HL-60 (cell line): ENCODE results near the gene MAGI2.

Source experiments
- DNase-seq, 2 experiments: peaks; one replicate each; pipeline ENCODE4 v3.0.0-alpha.2; 2010 to 2020; ENCODE audit warnings: low read depth in 1 of 2, low spot score in 1 of 2
- H3K27ac ChIP-seq: fragments of 250-450 bp; sonication (Bioruptor Pico); replicated peaks from 2 replicates; pipeline ENCODE4 v1.5.1; 2020; ENCODE audit warnings: mild to moderate bottlenecking, moderate library complexity
- H3K27me3 ChIP-seq: fragments of 250-450 bp; sonication (Bioruptor Pico); 2 replicates; pipeline ENCODE4 v1.5.1; 2021; ENCODE audit warnings: mild to moderate bottlenecking, moderate library complexity; ENCODE audit not compliant: insufficient read depth, poor library complexity, severe bottlenecking
- H3K4me3 ChIP-seq: replicated peaks from 2 replicates; pipeline ENCODE4 v1.5.1; 2011; ENCODE audit warnings: mild to moderate bottlenecking, control low read depth, low read length; ENCODE audit not compliant: insufficient read depth
- GABPA ChIP-seq: IDR thresholded peaks from 2 replicates; pipeline ENCODE4 v1.6.1; 2012; ENCODE audit warnings: low read depth
- POLR2AphosphoS5 ChIP-seq: IDR thresholded peaks from 2 replicates; pipeline ENCODE4 v1.6.1; 2012; ENCODE audit warnings: low read depth
- SPI1 ChIP-seq: IDR thresholded peaks from 2 replicates; pipeline ENCODE4 v1.6.1; 2012; ENCODE audit warnings: low read depth, mild to moderate bottlenecking, borderline replicate concordance
- TF ChIP-seq, protein P1 (sequence below): IDR thresholded peaks from one replicate; pipeline ENCODE4 v1.5.1; 2011; ENCODE audit warnings: low read length, control low read depth, inconsistent platforms; ENCODE audit not compliant: insufficient read depth
- TF ChIP-seq, protein P2 (sequence below): IDR thresholded peaks from 2 replicates; pipeline ENCODE4 v1.6.1; 2012; ENCODE audit warnings: low read depth; ENCODE audit not compliant: insufficient replicate concordance

The MAGI2 gene

GRCh38 chr7:78493401-78493800 is 960.1 kb downstream of the MAGI2 start:
- Histone ChIP-seq H3K27me3 (no peaks in the 10 kb centered on the region), H3K4me3 (no peak overlapping the region), H3K27ac (no peak overlapping the region)
- TF ChIP-seq, protein P1, sequence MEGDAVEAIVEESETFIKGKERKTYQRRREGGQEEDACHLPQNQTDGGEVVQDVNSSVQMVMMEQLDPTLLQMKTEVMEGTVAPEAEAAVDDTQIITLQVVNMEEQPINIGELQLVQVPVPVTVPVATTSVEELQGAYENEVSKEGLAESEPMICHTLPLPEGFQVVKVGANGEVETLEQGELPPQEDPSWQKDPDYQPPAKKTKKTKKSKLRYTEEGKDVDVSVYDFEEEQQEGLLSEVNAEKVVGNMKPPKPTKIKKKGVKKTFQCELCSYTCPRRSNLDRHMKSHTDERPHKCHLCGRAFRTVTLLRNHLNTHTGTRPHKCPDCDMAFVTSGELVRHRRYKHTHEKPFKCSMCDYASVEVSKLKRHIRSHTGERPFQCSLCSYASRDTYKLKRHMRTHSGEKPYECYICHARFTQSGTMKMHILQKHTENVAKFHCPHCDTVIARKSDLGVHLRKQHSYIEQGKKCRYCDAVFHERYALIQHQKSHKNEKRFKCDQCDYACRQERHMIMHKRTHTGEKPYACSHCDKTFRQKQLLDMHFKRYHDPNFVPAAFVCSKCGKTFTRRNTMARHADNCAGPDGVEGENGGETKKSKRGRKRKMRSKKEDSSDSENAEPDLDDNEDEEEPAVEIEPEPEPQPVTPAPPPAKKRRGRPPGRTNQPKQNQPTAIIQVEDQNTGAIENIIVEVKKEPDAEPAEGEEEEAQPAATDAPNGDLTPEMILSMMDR, result no peak
- TF ChIP-seq GABPA (no peak), POLR2AphosphoS5 (no peak), SPI1 (no peak)
- TF ChIP-seq, protein P2, sequence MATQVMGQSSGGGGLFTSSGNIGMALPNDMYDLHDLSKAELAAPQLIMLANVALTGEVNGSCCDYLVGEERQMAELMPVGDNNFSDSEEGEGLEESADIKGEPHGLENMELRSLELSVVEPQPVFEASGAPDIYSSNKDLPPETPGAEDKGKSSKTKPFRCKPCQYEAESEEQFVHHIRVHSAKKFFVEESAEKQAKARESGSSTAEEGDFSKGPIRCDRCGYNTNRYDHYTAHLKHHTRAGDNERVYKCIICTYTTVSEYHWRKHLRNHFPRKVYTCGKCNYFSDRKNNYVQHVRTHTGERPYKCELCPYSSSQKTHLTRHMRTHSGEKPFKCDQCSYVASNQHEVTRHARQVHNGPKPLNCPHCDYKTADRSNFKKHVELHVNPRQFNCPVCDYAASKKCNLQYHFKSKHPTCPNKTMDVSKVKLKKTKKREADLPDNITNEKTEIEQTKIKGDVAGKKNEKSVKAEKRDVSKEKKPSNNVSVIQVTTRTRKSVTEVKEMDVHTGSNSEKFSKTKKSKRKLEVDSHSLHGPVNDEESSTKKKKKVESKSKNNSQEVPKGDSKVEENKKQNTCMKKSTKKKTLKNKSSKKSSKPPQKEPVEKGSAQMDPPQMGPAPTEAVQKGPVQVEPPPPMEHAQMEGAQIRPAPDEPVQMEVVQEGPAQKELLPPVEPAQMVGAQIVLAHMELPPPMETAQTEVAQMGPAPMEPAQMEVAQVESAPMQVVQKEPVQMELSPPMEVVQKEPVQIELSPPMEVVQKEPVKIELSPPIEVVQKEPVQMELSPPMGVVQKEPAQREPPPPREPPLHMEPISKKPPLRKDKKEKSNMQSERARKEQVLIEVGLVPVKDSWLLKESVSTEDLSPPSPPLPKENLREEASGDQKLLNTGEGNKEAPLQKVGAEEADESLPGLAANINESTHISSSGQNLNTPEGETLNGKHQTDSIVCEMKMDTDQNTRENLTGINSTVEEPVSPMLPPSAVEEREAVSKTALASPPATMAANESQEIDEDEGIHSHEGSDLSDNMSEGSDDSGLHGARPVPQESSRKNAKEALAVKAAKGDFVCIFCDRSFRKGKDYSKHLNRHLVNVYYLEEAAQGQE, result no peak
- no peak for DNase-seq

GRCh38 chr7:78492146-78492545 is 961.3 kb downstream of the MAGI2 start:
- H3K27ac ChIP-seq, result no peak overlapping the region
- H3K4me3 ChIP-seq, result no peak overlapping the region
- H3K27me3 ChIP-seq, result no peaks in the 10 kb centered on the region
- no peak for DNase-seq
- no peak for TF ChIP-seq SPI1
- TF ChIP-seq, protein P1, result no peak
- no peak for TF ChIP-seq GABPA
- no peak for TF ChIP-seq POLR2AphosphoS5
- TF ChIP-seq, protein P2, result no peak

DNA sequence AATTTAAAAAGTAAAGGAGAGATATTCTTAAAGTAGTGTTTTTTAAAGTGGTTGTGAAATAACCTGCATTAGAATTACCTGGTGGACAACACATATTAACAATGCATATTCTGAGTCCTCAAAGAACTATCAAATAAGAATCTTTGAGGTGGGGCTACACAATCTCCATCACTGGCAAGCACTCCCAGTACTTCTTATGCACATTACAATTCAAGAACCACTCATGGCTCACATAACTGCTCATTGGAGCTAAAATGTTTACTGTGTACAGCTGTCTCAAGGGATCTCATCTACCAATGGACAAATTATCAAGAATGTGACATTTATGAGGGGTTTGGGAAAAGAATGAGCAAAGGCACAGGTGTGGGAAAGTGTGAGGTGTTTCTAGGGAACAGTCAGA is 962.9 kb downstream of the MAGI2 start:
- Histone ChIP-seq H3K27ac (no peak overlapping the region), H3K4me3 (no peak overlapping the region), H3K27me3 (no peaks in the 10 kb centered on the region)
- no peak for TF ChIP-seq SPI1
- TF ChIP-seq, protein P1, result no peak
- no peak for TF ChIP-seq GABPA
- no peak for TF ChIP-seq POLR2AphosphoS5
- TF ChIP-seq, protein P2, result no peak
- no peak for DNase-seq
